ENCODE data around the gene CRTC2.

Gene CRTC2

DNA sequence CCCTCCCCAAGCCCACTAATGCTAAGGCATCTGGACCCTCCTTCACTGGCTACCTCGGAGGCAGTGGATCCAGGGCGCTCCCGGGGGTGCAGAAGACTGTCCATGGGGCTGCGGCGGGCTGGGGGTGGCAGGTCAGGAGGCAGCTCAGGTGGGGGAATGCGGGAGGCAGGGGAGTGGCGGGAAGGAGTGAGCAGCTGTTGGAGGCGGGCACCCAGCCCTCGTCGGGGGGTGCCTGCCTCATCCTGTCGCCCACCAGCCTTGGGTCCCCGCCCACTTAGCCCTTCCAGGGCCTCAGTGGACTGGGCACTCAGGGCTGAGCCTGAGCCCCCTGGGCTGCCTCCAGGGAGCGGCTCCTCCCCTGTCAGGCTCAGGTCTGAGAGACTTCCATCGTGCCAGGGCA is 25.0 kb downstream of the CRTC2 start:
- POLR2A ChIA-PET, result interaction anchor here (0.6 to 1.4 kb wide), 2 partner anchors 10 to 430 kb away, joined by 4 to 5 read pairs; no protein-coding TSS in a partner anchor
- no peak overlapping the region for H3K4me3 ChIP-seq (ENCODE audit: control insufficient read depth in 1 of 7, extremely low read depth in 1 of 7, insufficient read depth in 4 of 7, low read depth in 2 of 7, low read length in 6 of 7)
- no peaks in the 10 kb centered on the region for H3K27me3 ChIP-seq (replicated peaks in 2 of 5; ENCODE audit: control insufficient read depth in 4 of 5, insufficient read depth in 5 of 5, low read length in 4 of 5)
- WGBS (ENCODE audit: insufficient coverage), result 98% methylated on average over 7 of the region's 14 CpGs
- H3K9me3 ChIP-seq (ENCODE audit: control extremely low read depth in 1 of 5, control insufficient read depth in 4 of 5, insufficient read depth in 2 of 5, low read depth in 1 of 5, low read length in 4 of 5), result no peaks in the 10 kb centered on the region
- CTCF ChIA-PET, result interaction anchor here (2.5 kb wide), 1 partner anchor 11 kb away, joined by 10 read pairs; no protein-coding TSS in a partner anchor
- no peaks in the 10 kb centered on the region for H3K4me1 ChIP-seq (ENCODE audit: control extremely low read depth in 1 of 4, control insufficient read depth in 4 of 4, insufficient read depth in 4 of 4, low read length in 3 of 4)
- peaks cover 15 to 84% (median 63%) of the 10 kb centered on the region in 4 experiments for H3K36me3 ChIP-seq (ENCODE audit: control insufficient read depth in 4 of 4, insufficient read depth in 4 of 4, low read length in 3 of 4)
- no peak overlapping the region for H3K27ac ChIP-seq (ENCODE audit: insufficient read depth in 1 of 2, low read depth in 1 of 2, low read length in 2 of 2, poor library complexity in 1 of 2, severe bottlenecking in 2 of 2)
- no peak for DNase-seq

DNA sequence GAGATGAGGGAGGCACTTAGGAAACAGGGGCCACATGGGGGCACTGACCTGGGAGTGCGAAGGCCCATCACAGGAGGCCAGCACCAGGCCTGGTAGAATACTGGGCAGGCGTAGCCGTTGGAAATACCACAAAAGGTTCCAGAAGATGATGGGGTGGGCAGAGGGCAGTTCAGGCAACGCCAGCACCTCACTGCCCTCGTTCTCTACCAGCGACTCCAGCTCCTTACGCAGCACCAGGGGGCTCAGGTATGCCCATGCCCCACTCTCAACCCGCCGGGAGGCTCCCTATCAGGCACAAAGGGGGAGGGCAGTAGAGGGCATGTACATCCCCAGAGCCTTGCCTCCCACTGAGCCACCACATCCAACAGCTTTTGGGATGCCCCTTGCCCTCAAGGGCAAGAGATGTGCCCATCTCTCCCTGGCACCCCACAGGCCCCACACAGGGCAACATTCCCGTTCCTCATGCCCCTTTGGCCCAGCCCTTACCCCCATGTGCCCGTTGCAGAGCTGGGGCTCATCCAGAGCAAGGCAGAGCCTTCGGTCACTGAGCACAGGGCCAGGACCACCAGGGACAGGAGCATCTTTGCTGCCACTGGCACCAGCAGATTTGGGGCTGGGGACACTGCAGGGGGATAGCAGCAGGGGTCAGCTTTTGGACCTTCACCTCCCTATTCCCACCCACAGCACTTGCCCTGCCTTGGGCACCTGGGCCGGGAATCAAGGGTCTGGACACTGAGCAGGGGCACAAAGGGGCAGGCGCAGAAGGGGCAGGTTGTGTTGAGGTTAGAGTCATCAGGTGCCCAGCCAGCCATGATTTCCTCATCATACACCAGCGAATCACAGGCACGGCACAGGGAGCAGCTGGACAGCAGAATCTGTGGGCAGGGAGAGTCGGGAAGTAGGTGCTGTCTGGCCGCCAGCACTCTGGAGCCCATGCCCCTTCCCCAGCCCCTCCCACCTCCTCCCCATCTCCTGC is 26.0 kb downstream of the CRTC2 start:
- H3K36me3 ChIP-seq (ENCODE audit: control insufficient read depth in 4 of 4, insufficient read depth in 4 of 4, low read length in 3 of 4), result peaks cover 13 to 78% (median 58%) of the 10 kb centered on the region in 4 experiments

DNA sequence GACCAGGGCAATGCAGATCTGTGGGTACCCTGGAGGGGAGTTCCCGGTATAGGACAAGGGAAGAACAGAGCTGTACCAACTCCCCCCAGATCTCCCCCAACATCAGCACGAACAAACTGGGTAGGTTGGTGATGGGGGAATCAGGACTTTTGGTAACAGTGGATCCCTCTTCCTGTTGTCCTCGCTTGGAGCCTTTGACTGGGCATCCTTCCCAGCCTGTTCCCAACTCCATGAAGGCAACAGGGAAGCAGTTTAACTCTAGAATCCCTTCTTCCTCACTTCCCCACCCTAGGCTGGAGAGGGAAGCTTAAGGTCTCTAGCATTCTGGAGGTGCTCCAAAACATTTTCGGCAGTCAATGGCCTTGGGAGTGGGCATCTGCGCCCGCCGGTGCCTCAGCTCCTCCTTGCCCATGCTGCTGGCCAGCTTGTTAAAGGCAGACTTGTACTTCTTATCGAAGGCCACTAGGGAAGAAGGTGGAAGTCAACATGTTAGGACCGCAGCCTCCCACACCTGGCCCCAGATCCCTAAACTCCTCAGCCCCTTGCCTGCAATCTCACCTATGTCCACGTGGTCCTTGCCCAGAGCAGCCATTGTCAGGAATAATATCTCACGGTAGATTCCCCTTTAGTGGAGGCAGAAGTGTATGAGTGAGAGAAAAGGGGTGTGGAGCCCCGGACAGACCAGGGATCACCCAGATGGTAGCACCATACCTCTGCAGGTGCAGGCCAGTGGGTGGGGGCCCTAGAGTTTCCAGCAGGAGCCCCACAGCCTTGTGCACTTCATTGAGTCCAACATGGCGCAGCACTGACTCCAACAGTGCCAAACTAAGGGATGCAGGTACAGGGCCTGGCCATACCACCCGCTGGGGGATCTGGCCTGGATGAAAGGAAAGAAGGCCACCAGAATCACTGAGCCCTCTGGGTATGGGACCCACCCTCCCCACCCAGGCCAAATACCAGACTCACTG is 28.1 kb downstream of the CRTC2 start:
- ChIA-PET POLR2A (no interaction called here), CTCF (interaction anchor here (1.3 to 1.7 kb wide), 4 partner anchors 10 to 104 kb away, joined by 3 to 6 read pairs (median 4); no protein-coding TSS in a partner anchor)
- Histone ChIP-seq H3K27me3 (replicated peaks in 2 of 5; ENCODE audit: control insufficient read depth in 4 of 5, insufficient read depth in 5 of 5, low read length in 4 of 5) (no peaks in the 10 kb centered on the region), H3K4me1 (ENCODE audit: control extremely low read depth in 1 of 4, control insufficient read depth in 4 of 4, insufficient read depth in 4 of 4, low read length in 3 of 4) (no peaks in the 10 kb centered on the region), H3K4me3 (ENCODE audit: control insufficient read depth in 1 of 7, extremely low read depth in 1 of 7, insufficient read depth in 4 of 7, low read depth in 2 of 7, low read length in 6 of 7) (no peak overlapping the region), H3K36me3 (ENCODE audit: control insufficient read depth in 4 of 4, insufficient read depth in 4 of 4, low read length in 3 of 4) (peaks cover 9 to 58% (median 38%) of the 10 kb centered on the region in 4 experiments), H3K27ac (ENCODE audit: insufficient read depth in 1 of 2, low read depth in 1 of 2, low read length in 2 of 2, poor library complexity in 1 of 2, severe bottlenecking in 2 of 2) (no peak overlapping the region), H3K9me3 (ENCODE audit: control extremely low read depth in 1 of 5, control insufficient read depth in 4 of 5, insufficient read depth in 2 of 5, low read depth in 1 of 5, low read length in 4 of 5) (no peaks in the 10 kb centered on the region)
- 96% methylated on average over 8 of the region's 14 CpGs for WGBS (ENCODE audit: insufficient coverage)
- no peak for DNase-seq

More for the DNA sequence above, 26.0 kb downstream of the CRTC2 start:
- Histone ChIP-seq H3K27me3 (replicated peaks in 2 of 5; ENCODE audit: control insufficient read depth in 4 of 5, insufficient read depth in 5 of 5, low read length in 4 of 5) (no peaks in the 10 kb centered on the region), H3K4me1 (ENCODE audit: control extremely low read depth in 1 of 4, control insufficient read depth in 4 of 4, insufficient read depth in 4 of 4, low read length in 3 of 4) (no peaks in the 10 kb centered on the region), H3K27ac (ENCODE audit: insufficient read depth in 1 of 2, low read depth in 1 of 2, low read length in 2 of 2, poor library complexity in 1 of 2, severe bottlenecking in 2 of 2) (no peak overlapping the region), H3K4me3 (ENCODE audit: control insufficient read depth in 1 of 7, extremely low read depth in 1 of 7, insufficient read depth in 4 of 7, low read depth in 2 of 7, low read length in 6 of 7) (no peak overlapping the region), H3K9me3 (ENCODE audit: control extremely low read depth in 1 of 5, control insufficient read depth in 4 of 5, insufficient read depth in 2 of 5, low read depth in 1 of 5, low read length in 4 of 5) (no peaks in the 10 kb centered on the region)
- no peak for DNase-seq
- CTCF ChIA-PET, result interaction anchor here (2.5 kb wide), 1 partner anchor 12 kb away, joined by 10 read pairs; no protein-coding TSS in a partner anchor
- POLR2A ChIA-PET, result no interaction called here
- WGBS (ENCODE audit: insufficient coverage), result 98% methylated on average over 15 of the region's 18 CpGs

DNA sequence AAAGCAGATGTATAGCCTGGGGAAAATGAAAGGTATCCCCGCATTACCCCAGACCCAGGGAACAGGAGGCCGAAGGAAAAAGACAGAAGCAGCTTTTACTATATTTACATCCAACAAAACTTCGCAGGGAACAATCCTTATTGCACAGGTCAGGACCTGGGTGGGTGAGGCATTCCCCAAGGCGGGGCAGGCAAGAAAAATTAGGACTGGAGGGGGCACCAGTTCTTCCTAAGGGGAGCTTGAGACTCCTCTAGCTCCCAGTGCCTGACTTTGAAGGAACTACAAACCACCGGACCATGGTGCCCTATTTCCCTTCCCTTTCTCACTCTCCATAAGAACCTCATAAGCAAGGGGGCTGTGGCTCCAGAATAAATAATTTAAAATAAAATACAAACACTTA is 29.0 kb downstream of the CRTC2 start:
- ChIA-PET CTCF (interaction anchor here (1.3 to 1.7 kb wide), 3 partner anchors 13 to 104 kb away, joined by 3 to 6 read pairs (median 4); no protein-coding TSS in a partner anchor), POLR2A (no interaction called here)
- Histone ChIP-seq H3K27ac (ENCODE audit: insufficient read depth in 1 of 2, low read depth in 1 of 2, low read length in 2 of 2, poor library complexity in 1 of 2, severe bottlenecking in 2 of 2) (no peak overlapping the region), H3K9me3 (ENCODE audit: control extremely low read depth in 1 of 5, control insufficient read depth in 4 of 5, insufficient read depth in 2 of 5, low read depth in 1 of 5, low read length in 4 of 5) (no peaks in the 10 kb centered on the region), H3K4me3 (ENCODE audit: control insufficient read depth in 1 of 7, extremely low read depth in 1 of 7, insufficient read depth in 4 of 7, low read depth in 2 of 7, low read length in 6 of 7) (no peak overlapping the region), H3K4me1 (ENCODE audit: control extremely low read depth in 1 of 4, control insufficient read depth in 4 of 4, insufficient read depth in 4 of 4, low read length in 3 of 4) (peaks cover 0 to under 1% (median 0%) of the 10 kb centered on the region in 4 experiments), H3K27me3 (replicated peaks in 2 of 5; ENCODE audit: control insufficient read depth in 4 of 5, insufficient read depth in 5 of 5, low read length in 4 of 5) (no peaks in the 10 kb centered on the region), H3K36me3 (ENCODE audit: control insufficient read depth in 4 of 4, insufficient read depth in 4 of 4, low read length in 3 of 4) (peaks cover 9 to 52% (median 33%) of the 10 kb centered on the region in 4 experiments)
- DNase-seq, result no peak
- WGBS (ENCODE audit: insufficient coverage), result 97% methylated on average over 3 of the region's 5 CpGs

DNA sequence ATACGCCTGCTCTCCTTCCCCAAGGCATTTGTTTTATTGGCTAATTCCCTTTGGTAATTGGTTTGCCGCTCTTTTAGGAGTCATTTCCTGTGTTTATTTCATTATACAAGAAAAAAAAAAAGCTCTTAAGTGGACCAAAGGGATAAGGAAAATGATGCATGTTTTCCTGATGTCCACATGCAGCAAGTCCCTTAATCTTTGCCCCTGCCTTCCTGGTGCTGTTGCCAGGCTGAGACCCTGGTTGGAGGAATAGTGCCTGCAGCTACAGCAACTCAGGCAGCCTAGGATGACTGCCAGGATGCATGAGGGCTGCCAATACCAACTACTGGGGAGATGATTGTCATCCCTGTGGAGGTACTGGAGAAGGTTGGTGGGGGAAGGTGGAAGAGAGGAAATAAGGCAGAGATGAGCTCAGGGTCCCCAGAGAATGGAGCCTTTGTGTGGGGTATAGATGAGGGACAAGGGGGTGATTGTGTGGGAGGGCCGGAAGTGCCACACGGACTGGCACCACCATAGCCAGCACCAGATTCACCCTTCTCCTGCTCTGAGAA is 29.5 kb downstream of the CRTC2 start:
- H3K27ac ChIP-seq (ENCODE audit: insufficient read depth in 1 of 2, low read depth in 1 of 2, low read length in 2 of 2, poor library complexity in 1 of 2, severe bottlenecking in 2 of 2), result no peak overlapping the region
- H3K36me3 ChIP-seq (ENCODE audit: control insufficient read depth in 4 of 4, insufficient read depth in 4 of 4, low read length in 3 of 4), result peaks cover 9 to 46% (median 27%) of the 10 kb centered on the region in 4 experiments

DNA sequence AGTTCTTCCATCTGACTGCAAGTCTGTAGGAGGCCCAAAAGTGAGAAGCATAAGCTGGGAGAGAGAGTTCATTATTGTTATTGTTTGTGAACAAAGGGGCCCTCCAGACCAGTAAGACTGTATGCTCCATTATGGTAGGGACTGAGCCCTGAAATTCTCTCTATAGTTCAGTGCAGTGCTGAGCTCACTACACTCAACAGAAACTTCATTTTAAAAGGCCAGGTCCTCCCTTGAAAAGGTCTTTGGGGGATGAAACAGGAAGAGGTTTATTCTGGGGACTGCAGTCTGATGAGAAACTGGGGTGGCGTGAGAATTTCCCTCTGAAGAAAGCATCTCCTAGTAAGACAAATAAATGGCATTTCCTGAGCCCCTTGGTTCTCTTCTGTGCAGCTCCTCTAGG is 30.2 kb downstream of the CRTC2 start:
- DNase-seq, result no peak
- CTCF ChIA-PET, result interaction anchor here (0.8 to 1.1 kb wide), 2 partner anchors 9 to 38 kb away, joined by 3 to 4 read pairs; no protein-coding TSS in a partner anchor
- H3K27ac ChIP-seq (ENCODE audit: insufficient read depth in 1 of 2, low read depth in 1 of 2, low read length in 2 of 2, poor library complexity in 1 of 2, severe bottlenecking in 2 of 2), result peak overlapping the region in 1 of 2 experiments; percentile 14
- WGBS (ENCODE audit: insufficient coverage), result 100% methylated on average over 1 of the region's 1 CpG
- H3K9me3 ChIP-seq (ENCODE audit: control extremely low read depth in 1 of 5, control insufficient read depth in 4 of 5, insufficient read depth in 2 of 5, low read depth in 1 of 5, low read length in 4 of 5), result no peaks in the 10 kb centered on the region
- H3K4me1 ChIP-seq (ENCODE audit: control extremely low read depth in 1 of 4, control insufficient read depth in 4 of 4, insufficient read depth in 4 of 4, low read length in 3 of 4), result peaks cover 7 to 11% (median 10%) of the 10 kb centered on the region in 4 experiments
- POLR2A ChIA-PET, result interaction anchor here (1.1 kb wide), 1 partner anchor 17 kb away, joined by 4 read pairs; no protein-coding TSS in a partner anchor
- H3K36me3 ChIP-seq (ENCODE audit: control insufficient read depth in 4 of 4, insufficient read depth in 4 of 4, low read length in 3 of 4), result peaks cover 9 to 40% (median 23%) of the 10 kb centered on the region in 4 experiments
- H3K4me3 ChIP-seq (ENCODE audit: control insufficient read depth in 1 of 7, extremely low read depth in 1 of 7, insufficient read depth in 4 of 7, low read depth in 2 of 7, low read length in 6 of 7), result no peak overlapping the region
- H3K27me3 ChIP-seq (replicated peaks in 2 of 5; ENCODE audit: control insufficient read depth in 4 of 5, insufficient read depth in 5 of 5, low read length in 4 of 5), result no peaks in the 10 kb centered on the region

More for the DNA sequence above, 29.5 kb downstream of the CRTC2 start:
- H3K4me3 ChIP-seq (ENCODE audit: control insufficient read depth in 1 of 7, extremely low read depth in 1 of 7, insufficient read depth in 4 of 7, low read depth in 2 of 7, low read length in 6 of 7), result no peak overlapping the region
- ChIA-PET POLR2A (interaction anchor here (1.1 kb wide), 1 partner anchor 16 kb away, joined by 4 read pairs; no protein-coding TSS in a partner anchor), CTCF (interaction anchor here (0.8 to 1.7 kb wide), 5 partner anchors 10 to 103 kb away, joined by 3 to 6 read pairs (median 4); no protein-coding TSS in a partner anchor)
- no peaks in the 10 kb centered on the region for H3K27me3 ChIP-seq (replicated peaks in 2 of 5; ENCODE audit: control insufficient read depth in 4 of 5, insufficient read depth in 5 of 5, low read length in 4 of 5)
- no peaks in the 10 kb centered on the region for H3K9me3 ChIP-seq (ENCODE audit: control extremely low read depth in 1 of 5, control insufficient read depth in 4 of 5, insufficient read depth in 2 of 5, low read depth in 1 of 5, low read length in 4 of 5)
- no CpG with 5 or more reads among the region's 4 CpGs for WGBS (ENCODE audit: insufficient coverage)
- H3K4me1 ChIP-seq (ENCODE audit: control extremely low read depth in 1 of 4, control insufficient read depth in 4 of 4, insufficient read depth in 4 of 4, low read length in 3 of 4), result peaks cover 3 to 6% (median 4%) of the 10 kb centered on the region in 4 experiments
- DNase-seq, result no peak
